SK-N-SH (cell line): Measurements from ENCODE around the gene KCNN3. TPM values are rescaled to one million over a fixed set of nuclear protein-coding genes. Genes with fewer than 3 reads are reported as not detected.

Source experiments
- CTCF ChIA-PET: fragments of 300-600, 350-600 bp; formaldehyde crosslinking; extraction: SDS; loops from one replicate; lab custom pipeline; 2021; lab: Yijun Ruan, JAX
- POLR2A ChIA-PET: fragments of 350-600 bp; sonication (Branson Sonifier 250); formaldehyde crosslinking; extraction: SDS; loops from one replicate; lab custom pipeline; 2020; ENCODE audit warnings: antibody characterized with exemption, inconsistent platforms; lab: Yijun Ruan, JAX
- DNase-seq: peaks from one replicate; pipeline ENCODE4 v3.0.0; 2012
- H2AFZ ChIP-seq: fragments of 200-600 bp; sonication (generic); 2 replicates; pipeline ENCODE4 v1.8.1; 2016; ENCODE audit warnings: antibody characterized with exemption, mild to moderate bottlenecking, low read depth
- H3F3A ChIP-seq: fragments of 200-600 bp; sonication (generic); replicated peaks from 2 replicates; pipeline ENCODE3; 2016; ENCODE audit warnings: antibody characterized with exemption, mild to moderate bottlenecking; ENCODE audit not compliant: insufficient read depth
- H3K27ac ChIP-seq, 2 experiments: fragments of 200-500 bp in 1 of 2; fragments of 200-600 bp in 1 of 2; sonication (Bioruptor generic) in 1 of 2; sonication (generic), shearing (Covaris generic) in 1 of 2; 2 replicates each; pipeline versions ENCODE4 v1.5.1 to v1.6.1; 2014 to 2016; ENCODE audit warnings: low read depth in 2 of 2, inconsistent platforms in 1 of 2, low read length in 1 of 2, mild to moderate bottlenecking in 1 of 2, mixed read lengths in 1 of 2
- H3K27me3 ChIP-seq: fragments of 200-600 bp; sonication (generic), shearing (Covaris generic); 2 replicates; pipeline ENCODE4 v1.6.1; 2016; ENCODE audit warnings: mixed run types; ENCODE audit not compliant: insufficient read depth
- H3K36me3 ChIP-seq, 2 experiments: fragments of 200-500 bp in 1 of 2; fragments of 200-600 bp in 1 of 2; sonication (Bioruptor generic) in 1 of 2; sonication (generic) in 1 of 2; replicated peaks in 1 of 2; 2 replicates each; pipeline versions ENCODE3 to v1.5.1; 2014 to 2016; ENCODE audit warnings: low read length in 1 of 2, mild to moderate bottlenecking in 1 of 2; ENCODE audit not compliant: insufficient read depth in 2 of 2, control insufficient read depth in 1 of 2
- H3K4me1 ChIP-seq, 2 experiments: fragments of 200-500 bp in 1 of 2; fragments of 200-600 bp in 1 of 2; sonication (Bioruptor generic) in 1 of 2; sonication (generic), shearing (Covaris generic) in 1 of 2; 2 replicates each; pipeline versions ENCODE4 v1.5.1 to v1.6.1; 2014 to 2016; ENCODE audit warnings: low read depth in 1 of 2, low read length in 1 of 2, mixed run types in 1 of 2; ENCODE audit not compliant: insufficient read depth in 2 of 2, control insufficient read depth in 1 of 2
- H3K4me2 ChIP-seq: fragments of 200-600 bp; sonication (generic), shearing (Covaris generic); 2 replicates; pipeline ENCODE4 v1.6.1; 2017; ENCODE audit warnings: mixed run types
- H3K4me3 ChIP-seq, 2 experiments: fragments of 200-500 bp in 1 of 2; fragments of 200-600 bp in 1 of 2; sonication (Bioruptor generic) in 1 of 2; sonication (generic), shearing (Covaris generic) in 1 of 2; 2 replicates each; pipeline versions ENCODE4 v1.5.1 to v1.8.1; 2014 to 2016; ENCODE audit warnings: low read depth in 2 of 2, inconsistent platforms in 1 of 2, low read length in 1 of 2, mild to moderate bottlenecking in 1 of 2, mixed read lengths in 1 of 2, moderate library complexity in 1 of 2
- H3K79me2 ChIP-seq: fragments of 200-600 bp; sonication (generic); 2 replicates; pipeline ENCODE4 v1.8.1; 2017; ENCODE audit warnings: mild to moderate bottlenecking; ENCODE audit not compliant: insufficient read depth
- H3K9ac ChIP-seq: fragments of 200-600 bp; sonication (generic); 2 replicates; pipeline ENCODE4 v1.6.1; 2017; ENCODE audit warnings: mixed run types
- H3K9me2 ChIP-seq: fragments of 200-600 bp; sonication (generic); 2 replicates; pipeline ENCODE4 v1.6.1; 2017; ENCODE audit warnings: mixed run types
- H3K9me3 ChIP-seq: fragments of 200-600 bp; sonication (generic); 2 replicates; pipeline ENCODE4 v1.6.1; 2017; ENCODE audit warnings: mixed run types, mild to moderate bottlenecking, moderate library complexity
- H4K20me1 ChIP-seq: fragments of 200-600 bp; sonication (generic); 2 replicates; pipeline ENCODE4 v1.6.1; 2017; ENCODE audit warnings: mild to moderate bottlenecking, mixed run types; ENCODE audit not compliant: insufficient read depth
- CTCF ChIP-seq: fragments of 200-600 bp; sonication (generic); IDR thresholded peaks from 2 replicates; pipeline ENCODE4 v1.6.1; 2017; ENCODE audit warnings: antibody characterized with exemption, mild to moderate bottlenecking, moderate library complexity
- FOSL2 ChIP-seq: IDR thresholded peaks from 2 replicates; pipeline ENCODE4 v1.4.0; 2012; ENCODE audit warnings: low read depth, mild to moderate bottlenecking, moderate library complexity, borderline replicate concordance
- FOXM1 ChIP-seq: IDR thresholded peaks from 2 replicates; pipeline ENCODE4 v1.4.0; 2012; ENCODE audit warnings: low read depth, mild to moderate bottlenecking
- MEF2A ChIP-seq: IDR thresholded peaks from 2 replicates; pipeline ENCODE4 v1.4.0; 2012; ENCODE audit warnings: low read depth, borderline replicate concordance
- MXI1 ChIP-seq: IDR thresholded peaks from 2 replicates; pipeline ENCODE4 v1.6.1; 2012; ENCODE audit warnings: mild to moderate bottlenecking, low read depth, low read length, improper control_type of control experiment
- NFIC ChIP-seq: IDR thresholded peaks from 2 replicates; pipeline ENCODE4 v1.4.0; 2012; ENCODE audit warnings: borderline replicate concordance
- NRF1 ChIP-seq: IDR thresholded peaks from 2 replicates; pipeline ENCODE4 v1.6.1; 2012; ENCODE audit warnings: low read depth, mild to moderate bottlenecking, low read length
- PBX3 ChIP-seq: IDR thresholded peaks from 2 replicates; pipeline ENCODE4; 2012
- POLR2AphosphoS5 ChIP-seq: IDR thresholded peaks from 2 replicates; pipeline ENCODE4 v1.6.1; 2012; ENCODE audit warnings: low read depth, low read length
- RAD21 ChIP-seq: IDR thresholded peaks from 2 replicates; pipeline ENCODE4 v1.6.1; 2012; ENCODE audit warnings: mild to moderate bottlenecking, low read length
- SIN3A ChIP-seq: IDR thresholded peaks from 2 replicates; pipeline ENCODE4 v1.6.1; 2012; ENCODE audit warnings: low read depth, mild to moderate bottlenecking, low read length, moderate library complexity, borderline replicate concordance
- SMC3 ChIP-seq: IDR thresholded peaks from 2 replicates; pipeline ENCODE4 v1.6.1; 2012; ENCODE audit warnings: low read depth, low read length, improper control_type of control experiment
- USF1 ChIP-seq: IDR thresholded peaks from 2 replicates; pipeline ENCODE4 v1.4.0; 2012; ENCODE audit warnings: low read depth, borderline replicate concordance
- WGBS: methylation state at CpG from one replicate; pipeline ENCODE4 v1.1.6; 2017; ENCODE audit warnings: low lambda C conversion rate; 5-methylcytosine and 5-hydroxymethylcytosine counted together
- polyA plus RNA-seq, 3 experiments: library from polyadenylated mRNA; depleted of rRNA; stranded (reverse); fragments of >200 nt; gene quantifications; 2 replicates each; pipeline ENCODE4 v1.2.3, GENCODE V29; 2012

KCNN3 gene
- polyA plus RNA-seq, 1 of the 3 experiments (the other 2 are of a cell fraction) = 0.16 TPM

- POLR2A ChIA-PET = no interaction called here
- Histone ChIP-seq H4K20me1 (no peaks in the 10 kb centered on the region), H3K4me1 (no peaks in the 10 kb centered on the region), H3K27ac (no peak overlapping the region), H3K36me3 (no peaks in the 10 kb centered on the region), H3K4me3 (no peak overlapping the region), H3K9ac (no peak overlapping the region), H3K9me3 (no peaks in the 10 kb centered on the region), H3K9me2 (no peaks in the 10 kb centered on the region), H3K4me2 (no peak overlapping the region), H3F3A (no peaks in the 10 kb centered on the region), H3K27me3 (no peaks in the 10 kb centered on the region; the same call in 1 of the 2 replicates), H3K79me2 (no peaks in the 10 kb centered on the region), H2AFZ (no peak overlapping the region)
- 55% methylated on average over 2 of the region's 2 CpGs for WGBS
- CTCF ChIA-PET = interaction anchor here (0.5 to 2.2 kb wide), 9 partner anchors 9 to 259 kb away, joined by 3 to 6 read pairs (median 3); no protein-coding TSS in a partner anchor
- TF ChIP-seq MXI1 = no peak
- TF ChIP-seq USF1 = no peak
- no peak for TF ChIP-seq FOXM1
- peak; percentile 32; the same call in 1 of the 2 replicates for TF ChIP-seq CTCF
- TF ChIP-seq RAD21 = peak; percentile 61
- TF ChIP-seq MEF2A = no peak
- peak; percentile 35; the same call in 1 of the 2 replicates for TF ChIP-seq SMC3
- TF ChIP-seq NFIC = no peak
- peak; percentile 38 for DNase-seq
These were observed 174.1 kb downstream of the KCNN3 start for GRCh38 chr1:154695985-154696384.

- POLR2A ChIA-PET = no interaction called here
- no peaks in the 10 kb centered on the region for H3F3A ChIP-seq
- CTCF ChIA-PET = interaction anchor here (0.9 to 1.2 kb wide), 2 partner anchors 168 to 184 kb away, joined by 3 read pairs; no protein-coding TSS in a partner anchor
- no peak overlapping the region for H3K4me2 ChIP-seq
- H2AFZ ChIP-seq = no peak overlapping the region
- no peak for DNase-seq
- no peak for TF ChIP-seq MEF2A
- no peak for TF ChIP-seq FOSL2
- no peak for TF ChIP-seq SIN3A
- TF ChIP-seq MXI1 = no peak
- TF ChIP-seq NRF1 = no peak
- TF ChIP-seq PBX3 = no peak
- no peak for TF ChIP-seq POLR2AphosphoS5
- H3K9me2 ChIP-seq = no peaks in the 10 kb centered on the region
- no peak overlapping the region for H3K4me3 ChIP-seq
- WGBS = 51% methylated on average over 4 of the region's 4 CpGs
- H3K9me3 ChIP-seq = no peaks in the 10 kb centered on the region
- no peak overlapping the region for H3K27ac ChIP-seq
- H3K9ac ChIP-seq = no peak overlapping the region
- H3K36me3 ChIP-seq = no peaks in the 10 kb centered on the region
- H3K79me2 ChIP-seq = no peaks in the 10 kb centered on the region
- H3K27me3 ChIP-seq = no peaks in the 10 kb centered on the region; the same call in 1 of the 2 replicates
- no peaks in the 10 kb centered on the region for H3K4me1 ChIP-seq
- H4K20me1 ChIP-seq = no peaks in the 10 kb centered on the region
These were observed 175.1 kb downstream of the KCNN3 start for GRCh38 chr1:154694995-154695394.
